CD4-positive, alpha-beta T cell (primary cell): Measurements from ENCODE around the gene ANKZF1. TPM values are rescaled to one million over a fixed set of nuclear protein-coding genes. Genes with fewer than 3 reads are reported as not detected.

Experiments used
- ATAC-seq: fragments of 200-7000 bp; cut with Tn5 transposase; one replicate; pipeline ENCODE4 v1.10.0; 2022; ENCODE audit warnings: mild to moderate bottlenecking; ENCODE audit not compliant: poor library complexity
- CTCF ChIA-PET: fragments of 350-600 bp; sonication (Branson Sonifier 250); formaldehyde crosslinking; loops from one replicate; lab custom pipeline; 2021; ENCODE audit warnings: antibody characterized with exemption, inconsistent platforms; lab: Charles Lee
- POLR2A ChIA-PET: fragments of 350-600 bp; sonication (Branson Sonifier 250); formaldehyde crosslinking; loops from one replicate; lab custom pipeline; 2021; ENCODE audit warnings: antibody characterized with exemption, inconsistent platforms; lab: Charles Lee
- DNase-seq, 14 experiments: peaks; one replicate each; pipeline ENCODE4 v3.0.0-alpha.2; 2013 to 2020; ENCODE audit warnings: mixed read lengths in 2 of 14
- H3K27ac ChIP-seq, 2 donors: one replicate each; pipeline versions ENCODE4 v1.5.1 to v1.7.0; 2013; ENCODE audit warnings: low read length in 2 of 2, low read depth in 1 of 2, mild to moderate bottlenecking in 1 of 2
- H3K27me3 ChIP-seq, 2 experiments: 1 replicate in 1 of 2; 2 replicates in 1 of 2; pipeline versions ENCODE4 v1.6.1 to v1.7.0; 2013; ENCODE audit warnings: low read length in 2 of 2, control low read depth in 1 of 2, mild to moderate bottlenecking in 1 of 2, moderate library complexity in 1 of 2; ENCODE audit not compliant: insufficient read depth in 2 of 2, control insufficient read depth in 1 of 2
- H3K36me3 ChIP-seq: one replicate; pipeline ENCODE4 v1.6.1; 2013; ENCODE audit warnings: low read length, control low read depth; ENCODE audit not compliant: insufficient read depth
- H3K4me1 ChIP-seq: one replicate; pipeline ENCODE4 v1.6.1; 2013; ENCODE audit warnings: low read length, control low read depth; ENCODE audit not compliant: insufficient read depth
- H3K4me3 ChIP-seq: one replicate; pipeline ENCODE4 v1.5.1; 2013; ENCODE audit warnings: mild to moderate bottlenecking, low read length, moderate library complexity
- H3K9me3 ChIP-seq, 2 experiments: 1 replicate in 1 of 2; 2 replicates in 1 of 2; pipeline versions ENCODE4 v1.6.1 to v1.7.0; 2013; ENCODE audit warnings: low read length in 2 of 2, mild to moderate bottlenecking in 2 of 2, control low read depth in 1 of 2, moderate library complexity in 1 of 2; ENCODE audit not compliant: control insufficient read depth in 1 of 2, insufficient read depth in 1 of 2
- H3K27ac Mint-ChIP-seq: one replicate; pipeline ENCODE4 v1.8.0; 2020; ENCODE audit warnings: mixed read lengths
- H3K27me3 Mint-ChIP-seq: one replicate; pipeline ENCODE4 v1.8.0; 2021; ENCODE audit warnings: mixed read lengths
- H3K36me3 Mint-ChIP-seq: one replicate; pipeline ENCODE4 v1.8.0; 2021; ENCODE audit warnings: low read depth, mixed read lengths
- H3K4me1 Mint-ChIP-seq: one replicate; pipeline ENCODE4 v1.8.0; 2021; ENCODE audit warnings: low read depth, mixed read lengths
- H3K4me3 Mint-ChIP-seq: one replicate; pipeline ENCODE4 v1.8.0; 2020; ENCODE audit warnings: mild to moderate bottlenecking, mixed read lengths
- H3K9me3 Mint-ChIP-seq: one replicate; pipeline ENCODE4 v1.8.0; 2020; ENCODE audit warnings: mixed read lengths
- intact Hi-C, 2 experiments: fragments of 100-400 bp; cut with DNase I in 1 of 2; cut with micrococcal nuclease in 1 of 2; formaldehyde crosslinking; loops; one replicate each; pipeline versions ENCODE4 v1.15.1 to v1.9.0; 2023 to 2025; cut with DNase I, micrococcal nuclease
- total RNA-seq, 174 experiments: library from RNA in 2 of 174; stranded (reverse) in 2 of 174; gene quantifications; one replicate each; pipeline ENCODE4 v1.2.3 and lab custom pipeline; 2021 to 2026
- TF ChIP-seq, protein P1 (sequence below): fragments of 200-600 bp; IDR thresholded peaks from one replicate; pipeline ENCODE4 v1.8.0; 2022; ENCODE audit warnings: antibody characterized with exemption, mild to moderate bottlenecking

Gene ANKZF1
- total RNA-seq, 2 experiments from 2014 or later: 128 to 135 TPM

DNA sequence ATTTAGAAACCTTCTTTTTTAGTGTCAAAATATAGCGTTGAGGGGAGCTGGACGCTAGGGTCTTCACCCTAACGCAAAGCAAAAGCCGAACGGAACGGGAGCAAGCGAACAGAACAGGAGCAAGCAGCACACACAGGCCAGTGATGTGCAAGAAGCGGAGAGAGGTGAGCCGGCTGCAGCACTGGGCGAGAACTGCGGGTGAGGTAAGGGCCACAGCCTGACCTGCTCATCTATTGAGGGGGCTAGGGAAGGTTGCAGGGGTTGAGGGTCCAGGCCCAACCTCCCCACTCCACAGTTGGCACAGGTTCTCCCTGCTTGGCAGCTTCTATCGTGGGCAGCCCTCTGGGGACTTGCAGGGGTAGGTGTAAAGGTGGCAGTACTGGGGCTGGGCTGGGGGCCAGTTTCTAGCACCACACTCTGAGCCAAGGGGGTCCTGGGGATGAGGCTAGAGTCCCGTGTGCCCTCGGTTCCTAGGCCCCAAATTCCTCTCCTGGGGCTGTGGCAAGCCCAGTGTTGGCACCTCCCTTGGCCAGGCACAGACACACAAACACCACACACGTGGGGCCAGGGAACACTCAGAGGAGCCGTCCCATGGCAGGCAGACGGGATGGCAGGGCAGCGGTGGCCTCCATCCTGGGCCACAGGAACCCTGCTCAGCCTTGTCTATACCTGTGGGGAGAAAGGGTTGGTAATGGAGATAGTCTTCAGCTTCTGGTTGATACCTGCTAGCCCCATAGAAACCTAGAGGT lies 9.6 kb upstream of the ANKZF1 start:
- CTCF ChIA-PET: interaction anchor here (1.5 to 2.8 kb wide), 2 partner anchors 26 to 75 kb away, joined by 4 to 16 read pairs; partner anchors contain the start of genes GLB1L and STK16
- peaks cover 25% of the 10 kb centered on the region for H3K4me1 Mint-ChIP-seq
- H3K4me3 ChIP-seq: no peak overlapping the region
- no peaks in the 10 kb centered on the region for H3K27me3 Mint-ChIP-seq
- DNase-seq (no peak), ATAC-seq (no peak)
- H3K27ac ChIP-seq: no peak overlapping the region
- peak overlapping the region; percentile 49 for H3K27ac Mint-ChIP-seq
- peaks cover 64% of the 10 kb centered on the region for H3K36me3 Mint-ChIP-seq
- no peaks in the 10 kb centered on the region for H3K27me3 ChIP-seq
- H3K9me3 ChIP-seq: no peaks in the 10 kb centered on the region
- peaks cover 26% of the 10 kb centered on the region for H3K4me1 ChIP-seq
- H3K9me3 Mint-ChIP-seq: no peaks in the 10 kb centered on the region
- H3K4me3 Mint-ChIP-seq: peak overlapping the region; percentile 58
- H3K36me3 ChIP-seq: peaks cover 52% of the 10 kb centered on the region
- intact Hi-C loops: loop anchor here (1.0 to 5.0 kb wide), 3 partner anchors 8 to 32 kb away; partner anchors contain the start of genes TUBA4A (in 2 of the 2), TUBA4B (in 2 of the 2), ANKZF1 (in 1 of the 2) and ATG9A (in 1 of the 2)
- POLR2A ChIA-PET: interaction anchor here (0.9 to 6.7 kb wide), 11 partner anchors 10 to 75 kb away, joined by 4 to 63 read pairs (median 14); partner anchors contain the start of genes ANKZF1, ATG9A, CNPPD1 and DNAJB2
- TF ChIP-seq, protein P1, sequence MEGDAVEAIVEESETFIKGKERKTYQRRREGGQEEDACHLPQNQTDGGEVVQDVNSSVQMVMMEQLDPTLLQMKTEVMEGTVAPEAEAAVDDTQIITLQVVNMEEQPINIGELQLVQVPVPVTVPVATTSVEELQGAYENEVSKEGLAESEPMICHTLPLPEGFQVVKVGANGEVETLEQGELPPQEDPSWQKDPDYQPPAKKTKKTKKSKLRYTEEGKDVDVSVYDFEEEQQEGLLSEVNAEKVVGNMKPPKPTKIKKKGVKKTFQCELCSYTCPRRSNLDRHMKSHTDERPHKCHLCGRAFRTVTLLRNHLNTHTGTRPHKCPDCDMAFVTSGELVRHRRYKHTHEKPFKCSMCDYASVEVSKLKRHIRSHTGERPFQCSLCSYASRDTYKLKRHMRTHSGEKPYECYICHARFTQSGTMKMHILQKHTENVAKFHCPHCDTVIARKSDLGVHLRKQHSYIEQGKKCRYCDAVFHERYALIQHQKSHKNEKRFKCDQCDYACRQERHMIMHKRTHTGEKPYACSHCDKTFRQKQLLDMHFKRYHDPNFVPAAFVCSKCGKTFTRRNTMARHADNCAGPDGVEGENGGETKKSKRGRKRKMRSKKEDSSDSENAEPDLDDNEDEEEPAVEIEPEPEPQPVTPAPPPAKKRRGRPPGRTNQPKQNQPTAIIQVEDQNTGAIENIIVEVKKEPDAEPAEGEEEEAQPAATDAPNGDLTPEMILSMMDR: no peak

DNA sequence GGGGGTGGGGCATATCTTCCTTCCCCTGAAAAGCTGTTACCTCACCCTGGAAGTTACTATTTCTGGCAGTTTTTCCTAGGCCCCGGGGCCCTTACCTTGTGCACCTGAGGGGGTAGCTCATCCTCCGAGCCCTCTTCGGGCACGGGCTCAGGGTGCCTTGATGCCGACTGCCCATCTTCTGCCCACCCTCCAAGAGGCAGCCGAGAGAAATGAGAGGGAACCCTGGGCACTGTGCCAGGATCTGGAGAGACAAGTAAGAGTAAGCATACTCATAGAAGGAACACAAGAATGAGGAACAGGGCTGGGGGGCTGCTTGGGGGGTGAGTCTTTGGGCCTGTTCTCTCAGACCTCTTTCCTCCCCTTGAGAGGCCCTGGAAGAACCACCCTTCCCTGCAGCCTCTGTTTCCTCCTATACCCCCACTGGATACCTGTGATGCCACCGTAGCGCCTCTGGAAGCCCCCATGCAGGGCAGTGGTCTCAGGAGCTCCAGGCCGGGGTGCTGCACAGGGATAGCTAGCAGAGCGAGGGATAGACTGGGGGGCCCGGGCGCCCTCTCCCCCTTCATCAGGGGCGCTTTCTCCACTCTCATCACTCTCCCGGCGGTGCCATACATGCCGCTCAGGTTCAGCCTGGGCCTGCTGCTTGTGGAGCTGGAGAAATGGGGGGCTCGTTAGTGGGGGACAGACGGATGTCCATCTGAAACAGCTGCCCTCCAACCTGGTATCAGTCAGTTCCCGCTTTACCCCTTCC lies 8.8 kb upstream of the ANKZF1 start:
- no peak for DNase-seq
- H3K4me3 Mint-ChIP-seq: no peak overlapping the region
- Histone ChIP-seq H3K27ac (no peak overlapping the region), H3K4me1 (peaks cover 26% of the 10 kb centered on the region), H3K9me3 (no peaks in the 10 kb centered on the region), H3K27me3 (no peaks in the 10 kb centered on the region), H3K36me3 (peaks cover 61% of the 10 kb centered on the region), H3K4me3 (no peak overlapping the region)
- ChIA-PET POLR2A (interaction anchor here (0.5 to 6.7 kb wide), 4 partner anchors 9 to 813 kb away, joined by 3 to 63 read pairs (median 26); partner anchors contain the start of genes ANKZF1, ATG9A, TUBA4A and TUBA4B), CTCF (no interaction called here)
- peaks cover 31% of the 10 kb centered on the region for H3K4me1 Mint-ChIP-seq
- peaks cover 73% of the 10 kb centered on the region for H3K36me3 Mint-ChIP-seq
- peak overlapping the region; percentile 49 for H3K27ac Mint-ChIP-seq
- TF ChIP-seq, protein P1: no peak
- ATAC-seq: no peak
- no peaks in the 10 kb centered on the region for H3K27me3 Mint-ChIP-seq
- no peaks in the 10 kb centered on the region for H3K9me3 Mint-ChIP-seq
- intact Hi-C loops: no loop called here

DNA sequence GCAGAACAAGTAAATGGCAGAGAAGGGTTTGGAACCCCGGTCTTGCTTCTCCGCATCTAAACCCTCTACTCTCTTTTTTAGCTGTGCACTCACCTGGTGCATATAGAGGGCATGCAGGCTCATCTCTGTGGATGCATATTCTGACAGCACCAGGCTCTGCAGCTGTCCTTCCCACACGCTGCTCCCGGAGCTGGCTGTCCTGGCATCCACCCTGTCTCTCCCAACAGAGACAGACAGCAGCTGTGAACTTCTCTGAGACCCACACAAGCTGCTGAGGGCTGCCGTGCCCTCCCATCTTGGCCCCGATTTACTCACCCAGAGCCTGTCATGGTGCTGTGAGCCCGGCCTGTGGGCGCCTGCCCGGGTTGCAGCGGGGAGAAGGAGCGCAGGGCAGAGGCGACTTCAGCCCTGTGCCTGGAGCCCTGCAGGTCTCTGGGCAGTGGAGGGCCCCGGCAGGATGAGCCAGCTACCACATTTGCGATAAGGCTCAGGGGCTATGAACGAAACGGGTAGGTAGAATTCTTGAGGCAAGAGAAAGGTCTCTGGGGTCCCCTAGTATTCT lies 7.6 kb upstream of the ANKZF1 start:
- Histone ChIP-seq H3K27me3 (no peaks in the 10 kb centered on the region), H3K36me3 (peaks cover 68% of the 10 kb centered on the region), H3K27ac (no peak overlapping the region), H3K9me3 (no peaks in the 10 kb centered on the region), H3K4me1 (peaks cover 26% of the 10 kb centered on the region), H3K4me3 (no peak overlapping the region)
- ATAC-seq (no peak), DNase-seq (no peak)
- no peak overlapping the region for H3K27ac Mint-ChIP-seq
- H3K4me1 Mint-ChIP-seq: peaks cover 37% of the 10 kb centered on the region
- ChIA-PET POLR2A (interaction anchor here (1.4 to 6.7 kb wide), 3 partner anchors 7 to 45 kb away, joined by 3 to 63 read pairs (median 49); partner anchors contain the start of genes ANKZF1, ATG9A, CNPPD1 and TUBA4A), CTCF (no interaction called here)
- TF ChIP-seq, protein P1: no peak
- H3K27me3 Mint-ChIP-seq: no peaks in the 10 kb centered on the region
- H3K9me3 Mint-ChIP-seq: no peaks in the 10 kb centered on the region
- intact Hi-C loops: no loop called here
- H3K36me3 Mint-ChIP-seq: peaks cover 81% of the 10 kb centered on the region
- no peak overlapping the region for H3K4me3 Mint-ChIP-seq
